T-helper 1 cell treated with Interleukin-12 subunit alpha and Interleukin-12 subunit beta and Interleukin-4 antibody, amounts not matched to agents 30 μg/mL and 1 μg/mL, for 36 hours (primary cell): ENCODE results near the gene CNTN1.
"Not testable (repeated sequence)": the region's sequence is repeated elsewhere in the genome, so short reads cannot be mapped to it uniquely, and the experiment has no call there.

Experiments
- H3K27ac Mint-ChIP-seq: one replicate; pipeline ENCODE4 v1.8.0; 2021; ENCODE audit warnings: mild to moderate bottlenecking, mixed read lengths
- H3K27me3 Mint-ChIP-seq: one replicate; pipeline ENCODE4 v1.8.0; 2021; ENCODE audit warnings: low read depth, mixed read lengths
- H3K36me3 Mint-ChIP-seq: one replicate; pipeline ENCODE4 v1.8.0; 2021; ENCODE audit warnings: low read depth, mixed read lengths
- H3K4me1 Mint-ChIP-seq: one replicate; pipeline ENCODE4 v1.8.0; 2021; ENCODE audit warnings: low read depth, mixed read lengths
- H3K4me3 Mint-ChIP-seq: one replicate; pipeline ENCODE4 v1.8.0; 2021; ENCODE audit warnings: mild to moderate bottlenecking, moderate library complexity, mixed read lengths
- H3K9me3 Mint-ChIP-seq: one replicate; pipeline ENCODE4 v1.8.0; 2021; ENCODE audit warnings: mixed read lengths

CNTN1 gene

GRCh38 chr12:41058266-41058665 lies 366.0 kb downstream of the CNTN1 start:
- Mint-ChIP-seq H3K4me3 (no peak overlapping the region), H3K27ac (no peak overlapping the region), H3K36me3 (no peaks in the 10 kb centered on the region), H3K27me3 (no peaks in the 10 kb centered on the region), H3K4me1 (no peaks in the 10 kb centered on the region), H3K9me3 (no peaks in the 10 kb centered on the region)

- no peaks in the 10 kb centered on the region for H3K4me1 Mint-ChIP-seq
- no peak overlapping the region for H3K4me3 Mint-ChIP-seq
- no peak overlapping the region for H3K27ac Mint-ChIP-seq
- no peaks in the 10 kb centered on the region for H3K27me3 Mint-ChIP-seq
- no peaks in the 10 kb centered on the region for H3K36me3 Mint-ChIP-seq
- H3K9me3 Mint-ChIP-seq: no peaks in the 10 kb centered on the region
Measured at GRCh38 chr12:41061192-41061591, 369.0 kb downstream of the CNTN1 start.

GRCh38 chr12:41064411-41064810 lies 372.2 kb downstream of the CNTN1 start:
- Mint-ChIP-seq H3K4me1 (no peaks in the 10 kb centered on the region), H3K36me3 (no peaks in the 10 kb centered on the region), H3K27me3 (no peaks in the 10 kb centered on the region), H3K9me3 (no peaks in the 10 kb centered on the region), H3K27ac (no peak overlapping the region), H3K4me3 (no peak overlapping the region)

- H3K27me3 Mint-ChIP-seq: no peaks in the 10 kb centered on the region
- H3K4me1 Mint-ChIP-seq: no peaks in the 10 kb centered on the region
- no peaks in the 10 kb centered on the region for H3K36me3 Mint-ChIP-seq
Measured at GRCh38 chr12:41067941-41068645, 375.9 kb downstream of the CNTN1 start.

GRCh38 chr12:41073633-41074472 lies 381.6 kb downstream of the CNTN1 start:
- H3K9me3 Mint-ChIP-seq: no peaks in the 10 kb centered on the region
- H3K36me3 Mint-ChIP-seq: no peaks in the 10 kb centered on the region
- H3K4me3 Mint-ChIP-seq: no peak overlapping the region

More at GRCh38 chr12:41067941-41068645, 375.9 kb downstream of the CNTN1 start:
- H3K9me3 Mint-ChIP-seq: no peaks in the 10 kb centered on the region
- no peak overlapping the region for H3K27ac Mint-ChIP-seq
- no peak overlapping the region for H3K4me3 Mint-ChIP-seq

GRCh38 chr12:41074473-41074769 lies 382.2 kb downstream of the CNTN1 start:
- Mint-ChIP-seq H3K27ac (no peak overlapping the region), H3K4me1 (no peaks in the 10 kb centered on the region), H3K4me3 (no peak overlapping the region), H3K36me3 (no peaks in the 10 kb centered on the region), H3K9me3 (peaks cover 1% of the 10 kb centered on the region), H3K27me3 (no peaks in the 10 kb centered on the region)

More at GRCh38 chr12:41073633-41074472, 381.6 kb downstream of the CNTN1 start:
- Mint-ChIP-seq H3K27me3 (no peaks in the 10 kb centered on the region), H3K4me1 (no peaks in the 10 kb centered on the region), H3K27ac (no peak overlapping the region)

- Mint-ChIP-seq H3K36me3 (no peaks in the 10 kb centered on the region), H3K9me3 (peaks cover 7% of the 10 kb centered on the region), H3K4me1 (no peaks in the 10 kb centered on the region), H3K27ac (no peak overlapping the region), H3K27me3 (no peaks in the 10 kb centered on the region), H3K4me3 (no peak overlapping the region)
Measured at GRCh38 chr12:41076114-41076513, 383.9 kb downstream of the CNTN1 start.

GRCh38 chr12:41081241-41081640 lies 389.0 kb downstream of the CNTN1 start:
- not testable (repeated sequence) for H3K27me3 Mint-ChIP-seq, H3K36me3 Mint-ChIP-seq, H3K27ac Mint-ChIP-seq, H3K4me3 Mint-ChIP-seq, H3K4me1 Mint-ChIP-seq
- H3K9me3 Mint-ChIP-seq: peaks cover 11% of the 10 kb centered on the region

- H3K9me3 Mint-ChIP-seq: peaks cover 11% of the 10 kb centered on the region
- no peak overlapping the region for H3K4me3 Mint-ChIP-seq
- H3K4me1 Mint-ChIP-seq: no peaks in the 10 kb centered on the region
- H3K27me3 Mint-ChIP-seq: no peaks in the 10 kb centered on the region
- H3K36me3 Mint-ChIP-seq: no peaks in the 10 kb centered on the region
- no peak overlapping the region for H3K27ac Mint-ChIP-seq
Measured at GRCh38 chr12:41089438-41089837, 397.2 kb downstream of the CNTN1 start.

GRCh38 chr12:41092115-41092514 lies 399.9 kb downstream of the CNTN1 start:
- Mint-ChIP-seq H3K4me3 (no peak overlapping the region), H3K4me1 (no peaks in the 10 kb centered on the region), H3K27ac (no peak overlapping the region), H3K36me3 (no peaks in the 10 kb centered on the region), H3K27me3 (no peaks in the 10 kb centered on the region), H3K9me3 (peaks cover 6% of the 10 kb centered on the region)

- H3K27me3 Mint-ChIP-seq: no peaks in the 10 kb centered on the region
- H3K27ac Mint-ChIP-seq: no peak overlapping the region
- no peaks in the 10 kb centered on the region for H3K9me3 Mint-ChIP-seq
- H3K4me3 Mint-ChIP-seq: no peak overlapping the region
- no peaks in the 10 kb centered on the region for H3K4me1 Mint-ChIP-seq
- H3K36me3 Mint-ChIP-seq: no peaks in the 10 kb centered on the region
Measured at GRCh38 chr12:41096797-41097196, 404.6 kb downstream of the CNTN1 start.

- H3K4me1 Mint-ChIP-seq: no peaks in the 10 kb centered on the region
- H3K36me3 Mint-ChIP-seq: no peaks in the 10 kb centered on the region
- no peak overlapping the region for H3K4me3 Mint-ChIP-seq
- no peaks in the 10 kb centered on the region for H3K27me3 Mint-ChIP-seq
- H3K27ac Mint-ChIP-seq: no peak overlapping the region
- no peaks in the 10 kb centered on the region for H3K9me3 Mint-ChIP-seq
Measured at GRCh38 chr12:41100572-41100971, 408.3 kb downstream of the CNTN1 start.

- Mint-ChIP-seq H3K4me3 (no peak overlapping the region), H3K27ac (no peak overlapping the region), H3K27me3 (no peaks in the 10 kb centered on the region), H3K4me1 (no peaks in the 10 kb centered on the region), H3K36me3 (no peaks in the 10 kb centered on the region), H3K9me3 (no peaks in the 10 kb centered on the region)
Measured at GRCh38 chr12:41101806-41102205, 409.6 kb downstream of the CNTN1 start.

- Mint-ChIP-seq H3K36me3 (no peaks in the 10 kb centered on the region), H3K9me3 (no peaks in the 10 kb centered on the region), H3K27me3 (no peaks in the 10 kb centered on the region)
Measured at GRCh38 chr12:41103614-41104013, 411.4 kb downstream of the CNTN1 start.

GRCh38 chr12:41106315-41106714 lies 414.1 kb downstream of the CNTN1 start:
- Mint-ChIP-seq H3K36me3 (no peaks in the 10 kb centered on the region), H3K27me3 (no peaks in the 10 kb centered on the region), H3K4me1 (no peaks in the 10 kb centered on the region), H3K9me3 (no peaks in the 10 kb centered on the region), H3K4me3 (no peak overlapping the region), H3K27ac (no peak overlapping the region)

More at GRCh38 chr12:41103614-41104013, 411.4 kb downstream of the CNTN1 start:
- no peak overlapping the region for H3K4me3 Mint-ChIP-seq
- no peaks in the 10 kb centered on the region for H3K4me1 Mint-ChIP-seq
- no peak overlapping the region for H3K27ac Mint-ChIP-seq
